K562 (cell line): ENCODE results near the gene AP4E1. TPM values are rescaled to one million over a fixed set of nuclear protein-coding genes. Genes with fewer than 3 reads are reported as not detected.

Experiments used
- BRF1 ChIP-seq: IDR thresholded peaks from 3 replicates; pipeline ENCODE4 v1.6.1; 2011; ENCODE audit warnings: borderline replicate concordance, mild to moderate bottlenecking; ENCODE audit not compliant: insufficient read length; ENCODE audit errors: extremely low read depth
- CBX1 ChIP-seq: sonication (generic); IDR thresholded peaks from 2 replicates; pipeline ENCODE4 v1.6.1; 2016; ENCODE audit warnings: antibody characterized with exemption, low read depth, mild to moderate bottlenecking
- ELF1 ChIP-seq: fragments of 200-800 bp; sonication (Bioruptor generic); IDR thresholded peaks from 2 replicates; pipeline ENCODE4 v1.6.1; 2016; ENCODE audit warnings: missing genetic modification characterization, missing compliant biosample characterization
- ETV6 ChIP-seq, 3 experiments: fragments of 150-350 bp in 1 of 3; sonication (generic) in 1 of 3; formaldehyde crosslinking in 1 of 3; IDR thresholded peaks; 2 replicates each; pipeline versions ENCODE4 v1.6.1 to v1.8.0; 2014 to 2022; ENCODE audit warnings: borderline replicate concordance in 2 of 3, low read depth in 2 of 3, antibody characterized with exemption in 1 of 3, low read length in 1 of 3, mild to moderate bottlenecking in 1 of 3, missing genetic modification reagents in 1 of 3
- HDGF ChIP-seq: fragments of 450-650 bp; IDR thresholded peaks from 2 replicates; pipeline ENCODE4 v1.6.1; 2016
- PML ChIP-seq: IDR thresholded peaks from 2 replicates; pipeline ENCODE4 v1.6.1; 2012; ENCODE audit warnings: low read length, inconsistent platforms
- RB1 ChIP-seq: fragments of 450-650 bp; IDR thresholded peaks from 2 replicates; pipeline ENCODE4 v1.6.1; 2017; ENCODE audit warnings: low read depth, mild to moderate bottlenecking
- RBM15 ChIP-seq: fragments of 200-400 bp; formaldehyde crosslinking; IDR thresholded peaks from 2 replicates; pipeline ENCODE4 v1.6.1; 2018; ENCODE audit warnings: mild to moderate bottlenecking, low read length, moderate library complexity; ENCODE audit not compliant: insufficient read depth
- RBM39 ChIP-seq: fragments of 200-400 bp; formaldehyde crosslinking; optimal IDR thresholded peaks from 2 replicates; pipeline ENCODE3; 2018; ENCODE audit warnings: low read depth, low read length
- SETDB1 ChIP-seq: IDR thresholded peaks from one replicate; pipeline ENCODE4 v1.6.1; 2012; ENCODE audit warnings: low read length, control low read depth, inconsistent platforms
- SLC30A9 ChIP-seq: fragments of 250-450 bp; sonication (Bioruptor Pico); IDR thresholded peaks from 2 replicates; pipeline ENCODE4 v1.8.0; 2022; ENCODE audit warnings: mild to moderate bottlenecking, moderate library complexity
- SNIP1 ChIP-seq: fragments of 450-650 bp; IDR thresholded peaks from 2 replicates; pipeline ENCODE4 v1.7.1; 2017; ENCODE audit warnings: low read depth, mild to moderate bottlenecking
- SPI1 ChIP-seq: IDR thresholded peaks from 2 replicates; pipeline ENCODE4 v1.6.1; 2011; ENCODE audit warnings: low read depth, low read length, control low read depth, borderline replicate concordance
- ZNF197 ChIP-seq: fragments of 200-800 bp; sonication (Bioruptor generic); IDR thresholded peaks from 2 replicates; pipeline ENCODE4 v1.6.1; 2016; ENCODE audit warnings: low read depth, missing genetic modification characterization, missing compliant biosample characterization
- polyA plus RNA-seq, 8 experiments: library from polyadenylated mRNA; depleted of rRNA in 4 of 8; stranded (reverse) in 5 of 8; unstranded in 3 of 8; fragments of >200 nt; fragmentation: Nextera tagmentation in 2 of 8; fragmentation: Illumina TruSeq in 1 of 8; extraction: Ambion mirVana in 2 of 8; extraction: Trizol in 1 of 8; gene quantifications; 2 replicates each; pipeline versions ENCODE4 v1.2.1 to v1.2.3, GENCODE V29; 2011 to 2014; ENCODE audit warnings: inconsistent platforms in 1 of 8, missing spikeins in 1 of 8
- total RNA-seq, 7 experiments: library from RNA; depleted of rRNA in 6 of 7; stranded (reverse); fragments of >200 nt in 6 of 7; fragmentation: Illumina TruSeq in 2 of 7; extraction: Trizol in 2 of 7; gene quantifications; 2 replicates each; pipeline versions ENCODE4 v1.2.1 to v1.2.3, GENCODE V29; 2011 to 2021; ENCODE audit warnings: low replicate concordance in 1 of 7
- TF ChIP-seq, protein P1 (sequence below): fragments of 450-650 bp; IDR thresholded peaks from 2 replicates; pipeline ENCODE4 v1.6.1; 2017; ENCODE audit warnings: antibody characterized with exemption, mild to moderate bottlenecking
- TF ChIP-seq, protein P2 (sequence below): fragments of 450-650 bp; IDR thresholded peaks from 2 replicates; pipeline ENCODE4 v1.7.1; 2018; ENCODE audit warnings: mild to moderate bottlenecking, low read depth; ENCODE audit not compliant: partially characterized antibody

AP4E1 gene
- total and polyA plus RNA-seq, 9 of the 15 experiments (the other 6 are each of a cell fraction or from before 2014, with no cell fraction given) = 1.3 to 11.5 (median 4.4) TPM

DNA sequence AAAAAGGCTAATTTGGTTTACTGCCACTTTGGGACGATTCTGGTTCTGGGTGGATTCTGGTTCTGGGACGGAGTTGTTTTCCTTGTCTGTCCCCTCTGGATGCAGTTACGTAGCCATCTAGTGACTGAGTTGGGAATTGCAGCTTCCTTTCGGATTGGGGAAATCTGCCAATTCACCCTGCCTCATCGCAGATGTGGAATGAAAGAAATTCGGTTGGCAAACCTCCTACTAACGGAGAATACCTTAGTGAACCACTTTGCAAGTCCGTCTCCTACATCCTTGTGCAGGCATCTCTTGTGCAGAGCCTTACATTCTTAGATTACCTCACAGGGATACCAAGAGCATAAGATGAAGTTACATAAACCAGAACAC, 31.5 kb upstream of the AP4E1 start (continued):
- TF ChIP-seq ETV6 (IDR thresholded peaks at IDR 0.05; ENCODE audit: borderline replicate concordance in 1 of 2, low read depth in 2 of 2, low read length in 1 of 2) (no peak), ETV6 (CRISPR knock-in tag; IDR thresholded peaks at IDR 0.05; ENCODE audit: borderline replicate concordance) (no peak), HDGF (no peak), SNIP1 (no peak), PML (no peak), SETDB1 (no peak), SLC30A9 (no peak), CBX1 (no peak), BRF1 (no peak), SPI1 (no peak), ELF1 (tag) (no peak), RB1 (peak; percentile 72; the same call in 1 of the 2 replicates), ZNF197 (CRISPR knock-in tag) (no peak), RBM15 (no peak), RBM39 (no peak)
- TF ChIP-seq, protein P1, sequence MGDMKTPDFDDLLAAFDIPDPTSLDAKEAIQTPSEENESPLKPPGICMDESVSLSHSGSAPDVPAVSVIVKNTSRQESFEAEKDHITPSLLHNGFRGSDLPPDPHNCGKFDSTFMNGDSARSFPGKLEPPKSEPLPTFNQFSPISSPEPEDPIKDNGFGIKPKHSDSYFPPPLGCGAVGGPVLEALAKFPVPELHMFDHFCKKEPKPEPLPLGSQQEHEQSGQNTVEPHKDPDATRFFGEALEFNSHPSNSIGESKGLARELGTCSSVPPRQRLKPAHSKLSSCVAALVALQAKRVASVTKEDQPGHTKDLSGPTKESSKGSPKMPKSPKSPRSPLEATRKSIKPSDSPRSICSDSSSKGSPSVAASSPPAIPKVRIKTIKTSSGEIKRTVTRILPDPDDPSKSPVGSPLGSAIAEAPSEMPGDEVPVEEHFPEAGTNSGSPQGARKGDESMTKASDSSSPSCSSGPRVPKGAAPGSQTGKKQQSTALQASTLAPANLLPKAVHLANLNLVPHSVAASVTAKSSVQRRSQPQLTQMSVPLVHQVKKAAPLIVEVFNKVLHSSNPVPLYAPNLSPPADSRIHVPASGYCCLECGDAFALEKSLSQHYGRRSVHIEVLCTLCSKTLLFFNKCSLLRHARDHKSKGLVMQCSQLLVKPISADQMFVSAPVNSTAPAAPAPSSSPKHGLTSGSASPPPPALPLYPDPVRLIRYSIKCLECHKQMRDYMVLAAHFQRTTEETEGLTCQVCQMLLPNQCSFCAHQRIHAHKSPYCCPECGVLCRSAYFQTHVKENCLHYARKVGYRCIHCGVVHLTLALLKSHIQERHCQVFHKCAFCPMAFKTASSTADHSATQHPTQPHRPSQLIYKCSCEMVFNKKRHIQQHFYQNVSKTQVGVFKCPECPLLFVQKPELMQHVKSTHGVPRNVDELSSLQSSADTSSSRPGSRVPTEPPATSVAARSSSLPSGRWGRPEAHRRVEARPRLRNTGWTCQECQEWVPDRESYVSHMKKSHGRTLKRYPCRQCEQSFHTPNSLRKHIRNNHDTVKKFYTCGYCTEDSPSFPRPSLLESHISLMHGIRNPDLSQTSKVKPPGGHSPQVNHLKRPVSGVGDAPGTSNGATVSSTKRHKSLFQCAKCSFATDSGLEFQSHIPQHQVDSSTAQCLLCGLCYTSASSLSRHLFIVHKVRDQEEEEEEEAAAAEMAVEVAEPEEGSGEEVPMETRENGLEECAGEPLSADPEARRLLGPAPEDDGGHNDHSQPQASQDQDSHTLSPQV = no peak
- TF ChIP-seq, protein P2, sequence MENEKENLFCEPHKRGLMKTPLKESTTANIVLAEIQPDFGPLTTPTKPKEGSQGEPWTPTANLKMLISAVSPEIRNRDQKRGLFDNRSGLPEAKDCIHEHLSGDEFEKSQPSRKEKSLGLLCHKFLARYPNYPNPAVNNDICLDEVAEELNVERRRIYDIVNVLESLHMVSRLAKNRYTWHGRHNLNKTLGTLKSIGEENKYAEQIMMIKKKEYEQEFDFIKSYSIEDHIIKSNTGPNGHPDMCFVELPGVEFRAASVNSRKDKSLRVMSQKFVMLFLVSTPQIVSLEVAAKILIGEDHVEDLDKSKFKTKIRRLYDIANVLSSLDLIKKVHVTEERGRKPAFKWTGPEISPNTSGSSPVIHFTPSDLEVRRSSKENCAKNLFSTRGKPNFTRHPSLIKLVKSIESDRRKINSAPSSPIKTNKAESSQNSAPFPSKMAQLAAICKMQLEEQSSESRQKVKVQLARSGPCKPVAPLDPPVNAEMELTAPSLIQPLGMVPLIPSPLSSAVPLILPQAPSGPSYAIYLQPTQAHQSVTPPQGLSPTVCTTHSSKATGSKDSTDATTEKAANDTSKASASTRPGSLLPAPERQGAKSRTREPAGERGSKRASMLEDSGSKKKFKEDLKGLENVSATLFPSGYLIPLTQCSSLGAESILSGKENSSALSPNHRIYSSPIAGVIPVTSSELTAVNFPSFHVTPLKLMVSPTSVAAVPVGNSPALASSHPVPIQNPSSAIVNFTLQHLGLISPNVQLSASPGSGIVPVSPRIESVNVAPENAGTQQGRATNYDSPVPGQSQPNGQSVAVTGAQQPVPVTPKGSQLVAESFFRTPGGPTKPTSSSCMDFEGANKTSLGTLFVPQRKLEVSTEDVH = no peak
